ENCODE results near the gene THNSL1.
"Not testable (repeated sequence)": the region's sequence is repeated elsewhere in the genome, so short reads cannot be mapped to it uniquely, and the experiment has no call there.

GRCh38 chr10:25011591-25011990, 4.8 kb upstream of the THNSL1 start:
- TF ChIP-seq EZH2 (IDR thresholded peaks at IDR 0.05; ENCODE audit: low read length, missing control alignments); CTCF (conservative IDR thresholded peaks at IDR 0.05 in 1 of 2, IDR thresholded peaks at IDR 0.05 in 1 of 2; ENCODE audit: low read depth in 1 of 2, low read length in 2 of 2): not testable (repeated sequence)
